Loucy (cell line): ENCODE measurements around the gene HIVEP2.

Experiments used
- H2AFZ ChIP-seq: fragments of 200-600 bp; sonication (generic); 2 replicates; pipeline ENCODE4 v1.6.0; 2016; ENCODE audit warnings: antibody characterized with exemption, mild to moderate bottlenecking, low read length, moderate library complexity
- H3F3A ChIP-seq: fragments of 200-600 bp; 2 replicates; pipeline ENCODE4 v1.6.0; 2016; ENCODE audit warnings: antibody characterized with exemption, low read depth, mild to moderate bottlenecking
- H3K27me3 ChIP-seq: fragments of 200-600 bp; sonication (generic); 2 replicates; pipeline ENCODE4 v1.6.1; 2014; ENCODE audit warnings: low read length, mild to moderate bottlenecking; ENCODE audit not compliant: insufficient read depth, poor library complexity, severe bottlenecking
- H3K36me3 ChIP-seq: fragments of 200-600 bp; sonication (generic); 2 replicates; pipeline ENCODE4 v1.6.1; 2016; ENCODE audit warnings: low read length; ENCODE audit not compliant: insufficient read depth
- H3K4me1 ChIP-seq: fragments of 200-600 bp; sonication (generic); 2 replicates; pipeline ENCODE4 v1.5.1; 2014; ENCODE audit warnings: low read length, mild to moderate bottlenecking; ENCODE audit not compliant: insufficient read depth, poor library complexity, severe bottlenecking
- H3K4me2 ChIP-seq: fragments of 200-600 bp; sonication (generic); 2 replicates; pipeline ENCODE4 v1.6.0; 2014; ENCODE audit warnings: antibody characterized with exemption, low read length, low read depth, mild to moderate bottlenecking; ENCODE audit not compliant: poor library complexity, severe bottlenecking
- H3K4me3 ChIP-seq: fragments of 200-600 bp; sonication (generic); 2 replicates; pipeline ENCODE4 v1.5.1; 2014; ENCODE audit warnings: low read length, mild to moderate bottlenecking, mixed read lengths; ENCODE audit not compliant: poor library complexity, severe bottlenecking
- H3K79me2 ChIP-seq: fragments of 200-600 bp; sonication (generic); 2 replicates; pipeline ENCODE4 v1.6.1; 2014; ENCODE audit warnings: low read length; ENCODE audit not compliant: insufficient read depth
- H3K9ac ChIP-seq: fragments of 200-600 bp; sonication (generic); 2 replicates; pipeline ENCODE4 v1.6.0; 2014; ENCODE audit warnings: mild to moderate bottlenecking, low read depth, low read length, moderate library complexity; ENCODE audit not compliant: poor library complexity, severe bottlenecking
- H3K9me2 ChIP-seq: fragments of 200-600 bp; sonication (generic); replicated peaks from 2 replicates; pipeline ENCODE4 v1.6.1; 2016; ENCODE audit warnings: low read depth, low read length, mixed read lengths
- H3K9me3 ChIP-seq: fragments of 200-600 bp; sonication (generic); 2 replicates; pipeline ENCODE4 v1.6.1; 2014; ENCODE audit warnings: mild to moderate bottlenecking, antibody characterized with exemption, low read length, low read depth; ENCODE audit not compliant: insufficient read depth
- H4K20me1 ChIP-seq: fragments of 200-600 bp; sonication (generic); 2 replicates; pipeline ENCODE4 v1.6.0; 2014; ENCODE audit warnings: antibody characterized with exemption, low read length, mild to moderate bottlenecking; ENCODE audit not compliant: insufficient read depth, poor library complexity, severe bottlenecking
- EZH2phosphoT487 ChIP-seq: fragments of 200-600 bp; IDR thresholded peaks from 2 replicates; pipeline ENCODE4 v1.6.1; 2018; ENCODE audit warnings: antibody characterized with exemption, mild to moderate bottlenecking, moderate library complexity, borderline replicate concordance
- TF ChIP-seq, protein P1 (sequence below): fragments of 200-600 bp; sonication (generic); conservative IDR thresholded peaks from 2 replicates; pipeline ENCODE4 v1.5.1; 2014; ENCODE audit warnings: mild to moderate bottlenecking, antibody characterized with exemption, low read length

The HIVEP2 gene

GRCh38 chr6:142803495-142804058 is 141.4 kb downstream of the HIVEP2 start:
- Histone ChIP-seq H3K9ac (no peak overlapping the region), H4K20me1 (no peaks in the 10 kb centered on the region), H3K4me3 (no peak overlapping the region), H3K4me2 (no peak overlapping the region), H3F3A (no peaks in the 10 kb centered on the region), H3K36me3 (peaks cover 9% of the 10 kb centered on the region), H2AFZ (no peak overlapping the region), H3K9me2 (no peaks in the 10 kb centered on the region), H3K79me2 (peaks cover 78% of the 10 kb centered on the region), H3K9me3 (no peaks in the 10 kb centered on the region), H3K27me3 (no peaks in the 10 kb centered on the region), H3K4me1 (no peaks in the 10 kb centered on the region)
- TF ChIP-seq, protein P1, sequence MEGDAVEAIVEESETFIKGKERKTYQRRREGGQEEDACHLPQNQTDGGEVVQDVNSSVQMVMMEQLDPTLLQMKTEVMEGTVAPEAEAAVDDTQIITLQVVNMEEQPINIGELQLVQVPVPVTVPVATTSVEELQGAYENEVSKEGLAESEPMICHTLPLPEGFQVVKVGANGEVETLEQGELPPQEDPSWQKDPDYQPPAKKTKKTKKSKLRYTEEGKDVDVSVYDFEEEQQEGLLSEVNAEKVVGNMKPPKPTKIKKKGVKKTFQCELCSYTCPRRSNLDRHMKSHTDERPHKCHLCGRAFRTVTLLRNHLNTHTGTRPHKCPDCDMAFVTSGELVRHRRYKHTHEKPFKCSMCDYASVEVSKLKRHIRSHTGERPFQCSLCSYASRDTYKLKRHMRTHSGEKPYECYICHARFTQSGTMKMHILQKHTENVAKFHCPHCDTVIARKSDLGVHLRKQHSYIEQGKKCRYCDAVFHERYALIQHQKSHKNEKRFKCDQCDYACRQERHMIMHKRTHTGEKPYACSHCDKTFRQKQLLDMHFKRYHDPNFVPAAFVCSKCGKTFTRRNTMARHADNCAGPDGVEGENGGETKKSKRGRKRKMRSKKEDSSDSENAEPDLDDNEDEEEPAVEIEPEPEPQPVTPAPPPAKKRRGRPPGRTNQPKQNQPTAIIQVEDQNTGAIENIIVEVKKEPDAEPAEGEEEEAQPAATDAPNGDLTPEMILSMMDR: no peak
- no peak for TF ChIP-seq EZH2phosphoT487

DNA sequence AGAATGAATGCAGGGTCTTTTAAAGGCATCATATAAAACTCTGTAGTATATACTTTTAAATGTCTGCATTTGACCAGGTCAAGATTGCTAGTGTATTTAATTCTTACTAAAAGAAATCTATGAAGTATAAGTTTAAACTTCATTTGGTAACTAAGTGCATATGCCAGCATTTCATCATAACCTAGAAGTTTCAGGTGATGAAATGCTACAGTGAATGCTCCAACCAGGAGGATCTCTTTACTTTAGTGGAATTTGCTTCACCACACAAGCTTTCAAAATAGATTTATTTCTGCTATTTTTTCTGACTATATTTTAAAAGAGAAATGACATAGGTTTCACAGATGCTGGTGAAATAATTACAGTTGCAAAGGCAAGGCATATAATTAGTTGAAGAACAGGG is 141.9 kb downstream of the HIVEP2 start:
- Histone ChIP-seq H3F3A (no peaks in the 10 kb centered on the region), H3K4me1 (no peaks in the 10 kb centered on the region)

GRCh38 chr6:142802124-142802523 is 142.9 kb downstream of the HIVEP2 start:
- peaks cover 5% of the 10 kb centered on the region for H3K36me3 ChIP-seq
- no peak overlapping the region for H3K4me3 ChIP-seq
- TF ChIP-seq EZH2phosphoT487: no peak
- TF ChIP-seq, protein P1: no peak
- H3K9me2 ChIP-seq: no peaks in the 10 kb centered on the region
- H3K4me2 ChIP-seq: no peak overlapping the region
- H3K9me3 ChIP-seq: no peaks in the 10 kb centered on the region
- no peak overlapping the region for H2AFZ ChIP-seq
- no peaks in the 10 kb centered on the region for H3K4me1 ChIP-seq
- no peaks in the 10 kb centered on the region for H3F3A ChIP-seq
- H3K9ac ChIP-seq: no peak overlapping the region
- no peaks in the 10 kb centered on the region for H3K27me3 ChIP-seq
- H3K79me2 ChIP-seq: peaks cover 78% of the 10 kb centered on the region
- no peaks in the 10 kb centered on the region for H4K20me1 ChIP-seq

More for the DNA sequence above, 141.9 kb downstream of the HIVEP2 start:
- Histone ChIP-seq H2AFZ (no peak overlapping the region), H3K9me3 (no peaks in the 10 kb centered on the region), H3K4me3 (no peak overlapping the region), H4K20me1 (no peaks in the 10 kb centered on the region), H3K4me2 (no peak overlapping the region), H3K9me2 (no peaks in the 10 kb centered on the region), H3K27me3 (no peaks in the 10 kb centered on the region), H3K36me3 (peaks cover 8% of the 10 kb centered on the region), H3K9ac (no peak overlapping the region), H3K79me2 (peaks cover 78% of the 10 kb centered on the region)
- TF ChIP-seq, protein P1: no peak
- TF ChIP-seq EZH2phosphoT487: no peak
